ENCODE measurements around the gene DUSP12. TPM values are rescaled to one million over a fixed set of nuclear protein-coding genes. Genes with fewer than 3 reads are reported as not detected.

The DUSP12 gene
- total and polyA plus RNA-seq, 4 donors: 15.0 to 60.1 (median 23.2) TPM

DNA sequence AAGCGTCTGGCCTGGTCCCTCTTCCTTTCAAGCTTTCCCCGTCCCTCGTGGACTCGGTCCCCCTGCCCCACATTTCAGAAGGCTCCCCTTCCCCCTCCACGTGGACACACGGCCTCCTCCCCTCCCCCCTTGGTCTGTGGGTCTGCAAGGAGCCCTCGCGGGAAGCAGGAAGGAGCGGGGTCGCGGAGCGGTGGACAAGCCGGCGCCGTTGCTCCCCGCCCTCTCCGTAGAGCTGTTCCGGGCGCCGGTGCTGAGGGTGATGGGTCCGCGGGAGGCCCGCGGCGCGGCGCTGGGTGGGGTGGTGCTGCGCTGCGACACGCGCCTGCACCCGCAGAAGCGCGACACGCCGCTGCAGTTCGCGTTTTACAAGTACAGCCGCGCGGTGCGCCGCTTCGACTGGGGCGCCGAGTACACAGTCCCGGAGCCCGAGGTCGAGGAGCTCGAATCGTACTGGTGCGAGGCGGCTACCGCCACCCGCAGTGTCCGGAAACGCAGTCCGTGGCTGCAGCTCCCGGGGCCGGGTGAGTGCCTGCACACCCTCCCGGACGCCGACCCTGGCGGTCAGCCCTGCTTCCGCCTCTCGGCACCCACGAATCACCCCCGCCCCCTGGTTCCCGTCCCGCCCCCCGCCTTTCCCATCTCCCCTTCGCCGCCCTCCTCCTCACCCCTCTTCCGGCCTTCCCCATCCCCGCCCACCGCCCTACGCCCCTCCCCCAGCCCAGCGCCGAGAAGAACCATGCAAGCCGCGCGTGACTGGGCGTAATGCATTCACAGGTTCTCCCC, 22.9 kb upstream of the DUSP12 start:
- Histone ChIP-seq H3K9ac (ENCODE audit: insufficient read depth in 1 of 2, low read length in 2 of 2) (peak overlapping the region; percentile 57 to 65), H3K27me3 (ENCODE audit: control insufficient read depth in 3 of 3, insufficient read depth in 3 of 3, low read length in 2 of 3) (peaks cover 0 to 4% (median 0%) of the 10 kb centered on the region in 3 donors), H3K27ac (ENCODE audit: low read depth in 1 of 2, low read length in 1 of 2) (peak overlapping the region; percentile 68 to 85), H3K4me3 (peak overlapping the region; percentile 74), H3K9me3 (ENCODE audit: control insufficient read depth in 4 of 4, insufficient read depth in 3 of 4, low read length in 3 of 4) (no peaks in the 10 kb centered on the region), H3K4me1 (ENCODE audit: control insufficient read depth in 5 of 5, insufficient read depth in 5 of 5, low read length in 5 of 5) (peaks cover 0 to 9% (median 0%) of the 10 kb centered on the region in 5 donors), H3K36me3 (ENCODE audit: control insufficient read depth in 4 of 4, insufficient read depth in 4 of 4, low read length in 4 of 4) (no peaks in the 10 kb centered on the region)
- TF ChIP-seq, protein P1, sequence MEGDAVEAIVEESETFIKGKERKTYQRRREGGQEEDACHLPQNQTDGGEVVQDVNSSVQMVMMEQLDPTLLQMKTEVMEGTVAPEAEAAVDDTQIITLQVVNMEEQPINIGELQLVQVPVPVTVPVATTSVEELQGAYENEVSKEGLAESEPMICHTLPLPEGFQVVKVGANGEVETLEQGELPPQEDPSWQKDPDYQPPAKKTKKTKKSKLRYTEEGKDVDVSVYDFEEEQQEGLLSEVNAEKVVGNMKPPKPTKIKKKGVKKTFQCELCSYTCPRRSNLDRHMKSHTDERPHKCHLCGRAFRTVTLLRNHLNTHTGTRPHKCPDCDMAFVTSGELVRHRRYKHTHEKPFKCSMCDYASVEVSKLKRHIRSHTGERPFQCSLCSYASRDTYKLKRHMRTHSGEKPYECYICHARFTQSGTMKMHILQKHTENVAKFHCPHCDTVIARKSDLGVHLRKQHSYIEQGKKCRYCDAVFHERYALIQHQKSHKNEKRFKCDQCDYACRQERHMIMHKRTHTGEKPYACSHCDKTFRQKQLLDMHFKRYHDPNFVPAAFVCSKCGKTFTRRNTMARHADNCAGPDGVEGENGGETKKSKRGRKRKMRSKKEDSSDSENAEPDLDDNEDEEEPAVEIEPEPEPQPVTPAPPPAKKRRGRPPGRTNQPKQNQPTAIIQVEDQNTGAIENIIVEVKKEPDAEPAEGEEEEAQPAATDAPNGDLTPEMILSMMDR (IDR thresholded peaks at IDR 0.05; ENCODE audit: control extremely low read depth, extremely low read depth): no peak
- ATAC-seq (ENCODE audit: insufficient read depth, low FRiP score) (peak; percentile 91), DNase-seq (peak; percentile 92 to 94 (median 93))
- WGBS, 2 donors: 0% methylated on average over 48 to 82 of the region's 83 CpGs

DNA sequence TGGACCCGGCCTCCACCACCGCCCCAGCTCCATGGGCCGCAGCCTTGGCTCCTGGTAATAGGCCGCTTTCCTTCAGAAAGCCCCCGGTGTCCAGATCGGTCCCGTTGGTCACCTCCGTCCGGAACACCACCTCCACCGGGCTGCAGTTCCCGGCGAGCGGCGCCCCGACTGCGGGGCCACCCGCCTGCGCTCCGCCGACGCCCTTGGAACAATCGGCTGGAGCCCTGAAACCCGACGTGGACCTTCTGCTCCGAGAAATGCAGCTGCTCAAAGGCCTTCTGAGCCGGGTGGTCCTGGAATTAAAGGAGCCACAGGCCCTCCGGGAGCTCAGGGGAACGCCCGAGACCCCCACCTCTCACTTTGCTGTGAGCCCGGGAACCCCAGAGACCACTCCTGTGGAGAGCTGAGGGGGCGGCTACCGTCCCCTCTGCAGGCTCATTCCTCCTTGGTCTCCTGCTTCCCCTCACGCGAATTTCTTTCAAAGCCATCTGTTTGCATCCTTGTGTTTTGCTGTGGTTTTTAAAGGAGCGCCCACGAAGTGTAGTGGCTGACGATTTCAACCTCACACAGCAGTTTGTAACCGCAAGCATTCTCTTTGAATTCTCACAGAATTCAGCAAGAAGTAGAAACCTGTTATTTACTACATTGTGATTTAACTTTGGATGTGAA, 22.2 kb upstream of the DUSP12 start:
- Histone ChIP-seq H3K27me3 (ENCODE audit: control insufficient read depth in 3 of 3, insufficient read depth in 3 of 3, low read length in 2 of 3) (peaks cover 0 to 7% (median 2%) of the 10 kb centered on the region in 3 donors), H3K9ac (ENCODE audit: insufficient read depth in 1 of 2, low read length in 2 of 2) (peak overlapping the region; percentile 57 to 65), H3K36me3 (ENCODE audit: control insufficient read depth in 4 of 4, insufficient read depth in 4 of 4, low read length in 4 of 4) (no peaks in the 10 kb centered on the region), H3K4me3 (peak overlapping the region; percentile 56), H3K9me3 (ENCODE audit: control insufficient read depth in 4 of 4, insufficient read depth in 3 of 4, low read length in 3 of 4) (no peaks in the 10 kb centered on the region), H3K4me1 (ENCODE audit: control insufficient read depth in 5 of 5, insufficient read depth in 5 of 5, low read length in 5 of 5) (peaks cover 0 to 9% (median 0%) of the 10 kb centered on the region in 5 donors), H3K27ac (ENCODE audit: low read depth in 1 of 2, low read length in 1 of 2) (peak overlapping the region; percentile 55 to 68)
- no peak for ATAC-seq (ENCODE audit: insufficient read depth, low FRiP score)
- 3 to 4% methylated on average over 38 of the region's 38 CpGs for WGBS, 2 donors
- TF ChIP-seq, protein P1 (IDR thresholded peaks at IDR 0.05; ENCODE audit: control extremely low read depth, extremely low read depth): no peak
- DNase-seq: peak in 2 of 3 donors; percentile 34 to 49

DNA sequence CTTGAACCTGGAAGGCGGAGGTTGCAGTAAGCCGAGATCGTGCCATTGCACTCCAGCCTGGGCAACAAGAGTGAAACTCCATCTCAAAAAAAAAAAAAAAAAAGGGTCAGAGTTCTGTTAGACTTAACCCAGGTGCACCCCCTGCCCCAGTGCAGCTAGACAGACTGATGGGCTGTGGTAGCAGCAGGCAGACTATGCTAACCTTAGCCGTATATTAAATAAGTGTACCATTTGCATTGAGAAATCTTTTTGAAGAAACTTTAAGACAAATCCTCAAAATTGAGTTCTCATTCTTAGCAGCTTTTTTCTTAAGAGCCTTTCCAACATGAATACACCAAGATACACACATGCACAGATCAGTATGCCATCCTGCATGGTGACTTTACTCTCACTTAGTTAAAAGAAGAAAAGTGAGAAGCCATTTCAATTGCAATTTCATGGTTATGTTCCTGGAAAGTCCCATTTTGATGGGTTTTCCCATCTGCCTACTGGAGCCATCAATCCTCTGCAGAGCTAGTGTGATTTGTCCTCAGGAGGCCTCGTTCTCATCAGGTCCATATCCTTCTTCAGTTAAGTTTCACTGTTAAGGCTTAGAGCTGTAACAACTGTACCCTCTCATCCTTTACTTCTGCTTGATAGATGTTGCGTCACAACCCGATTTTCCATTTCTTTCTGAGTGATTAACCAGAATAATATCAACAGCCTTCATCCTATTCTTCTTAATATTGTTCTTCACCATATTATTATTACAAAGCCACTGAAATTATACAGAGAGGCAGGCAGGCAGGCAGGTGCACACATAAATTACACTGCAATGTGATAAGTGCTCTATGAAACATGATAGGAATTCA, 21.0 kb upstream of the DUSP12 start:
- Histone ChIP-seq H3K36me3 (ENCODE audit: control insufficient read depth in 4 of 4, insufficient read depth in 4 of 4, low read length in 4 of 4) (no peaks in the 10 kb centered on the region), H3K9ac (ENCODE audit: insufficient read depth in 1 of 2, low read length in 2 of 2) (no peak overlapping the region), H3K4me1 (ENCODE audit: control insufficient read depth in 5 of 5, insufficient read depth in 5 of 5, low read length in 5 of 5) (peaks cover 0 to 9% (median 0%) of the 10 kb centered on the region in 5 donors), H3K4me3 (no peak overlapping the region), H3K27me3 (ENCODE audit: control insufficient read depth in 3 of 3, insufficient read depth in 3 of 3, low read length in 2 of 3) (peaks cover 0 to 12% (median 5%) of the 10 kb centered on the region in 3 donors), H3K9me3 (ENCODE audit: control insufficient read depth in 4 of 4, insufficient read depth in 3 of 4, low read length in 3 of 4) (no peaks in the 10 kb centered on the region), H3K27ac (ENCODE audit: low read depth in 1 of 2, low read length in 1 of 2) (no peak overlapping the region)
- 60 to 84% methylated on average over 4 to 5 of the region's 7 CpGs for WGBS, 2 donors
- ATAC-seq (ENCODE audit: insufficient read depth, low FRiP score): no peak
- DNase-seq: no peak
- TF ChIP-seq, protein P1 (IDR thresholded peaks at IDR 0.05; ENCODE audit: control extremely low read depth, extremely low read depth): no peak

Measured in lung (tissue), 12 donors.